GM13977 (cell line): ENCODE measurements around the gene RAB11A.

Experiments used
- DNase-seq: peaks from one replicate; pipeline ENCODE4 v3.0.0; 2012; ENCODE audit warnings: low spot score
- in situ Hi-C: fragments of 300-500 bp; cut with MboI; formaldehyde crosslinking; loops from one replicate; pipeline ENCODE4 v1.12.0; 2022; ENCODE audit warnings: low sequenced_read_pairs, low pct_unique_long_range_greater_than_20kb, mixed read lengths, inconsistent platforms; ENCODE audit not compliant: unreplicated experiment
- TF ChIP-seq, protein P1 (sequence below): IDR thresholded peaks from 2 replicates; pipeline ENCODE4 v1.5.1; 2012; ENCODE audit warnings: mild to moderate bottlenecking, control low read depth; ENCODE audit not compliant: insufficient read depth; ENCODE audit errors: extremely low read depth, missing control alignments

Gene RAB11A

GRCh38 chr15:65885668-65886218 is 16.5 kb downstream of the RAB11A start:
- in situ Hi-C loops, result no loop called here
- no peak for DNase-seq
- TF ChIP-seq, protein P1, sequence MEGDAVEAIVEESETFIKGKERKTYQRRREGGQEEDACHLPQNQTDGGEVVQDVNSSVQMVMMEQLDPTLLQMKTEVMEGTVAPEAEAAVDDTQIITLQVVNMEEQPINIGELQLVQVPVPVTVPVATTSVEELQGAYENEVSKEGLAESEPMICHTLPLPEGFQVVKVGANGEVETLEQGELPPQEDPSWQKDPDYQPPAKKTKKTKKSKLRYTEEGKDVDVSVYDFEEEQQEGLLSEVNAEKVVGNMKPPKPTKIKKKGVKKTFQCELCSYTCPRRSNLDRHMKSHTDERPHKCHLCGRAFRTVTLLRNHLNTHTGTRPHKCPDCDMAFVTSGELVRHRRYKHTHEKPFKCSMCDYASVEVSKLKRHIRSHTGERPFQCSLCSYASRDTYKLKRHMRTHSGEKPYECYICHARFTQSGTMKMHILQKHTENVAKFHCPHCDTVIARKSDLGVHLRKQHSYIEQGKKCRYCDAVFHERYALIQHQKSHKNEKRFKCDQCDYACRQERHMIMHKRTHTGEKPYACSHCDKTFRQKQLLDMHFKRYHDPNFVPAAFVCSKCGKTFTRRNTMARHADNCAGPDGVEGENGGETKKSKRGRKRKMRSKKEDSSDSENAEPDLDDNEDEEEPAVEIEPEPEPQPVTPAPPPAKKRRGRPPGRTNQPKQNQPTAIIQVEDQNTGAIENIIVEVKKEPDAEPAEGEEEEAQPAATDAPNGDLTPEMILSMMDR, result no peak

- in situ Hi-C loops, result no loop called here
- DNase-seq, result no peak
- TF ChIP-seq, protein P1, result no peak
Measured at GRCh38 chr15:65887565-65887964, 18.3 kb downstream of the RAB11A start.

GRCh38 chr15:65888981-65889380 is 19.7 kb downstream of the RAB11A start:
- no peak for DNase-seq
- in situ Hi-C loops, result no loop called here
- TF ChIP-seq, protein P1, result no peak

DNA sequence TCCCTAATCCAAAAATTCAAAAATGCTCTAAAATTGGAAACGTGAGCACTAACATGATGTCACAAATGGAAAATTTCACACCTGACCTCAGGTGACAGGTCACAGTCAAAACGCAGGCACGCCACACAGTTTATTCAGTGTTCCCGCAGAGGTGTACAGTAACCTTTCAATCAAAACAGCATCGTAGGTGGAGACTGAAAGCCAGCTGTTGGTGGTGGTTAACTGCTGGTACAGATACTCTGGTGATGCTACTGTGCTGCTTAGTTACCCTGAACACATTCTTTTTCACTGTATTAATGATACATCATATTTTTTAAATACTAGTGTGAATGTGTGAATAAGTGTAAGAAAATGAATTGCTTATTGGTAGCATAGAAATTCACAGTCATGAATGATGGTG is 23.8 kb downstream of the RAB11A start:
- in situ Hi-C loops, result no loop called here
- TF ChIP-seq, protein P1, result no peak
- DNase-seq, result no peak

DNA sequence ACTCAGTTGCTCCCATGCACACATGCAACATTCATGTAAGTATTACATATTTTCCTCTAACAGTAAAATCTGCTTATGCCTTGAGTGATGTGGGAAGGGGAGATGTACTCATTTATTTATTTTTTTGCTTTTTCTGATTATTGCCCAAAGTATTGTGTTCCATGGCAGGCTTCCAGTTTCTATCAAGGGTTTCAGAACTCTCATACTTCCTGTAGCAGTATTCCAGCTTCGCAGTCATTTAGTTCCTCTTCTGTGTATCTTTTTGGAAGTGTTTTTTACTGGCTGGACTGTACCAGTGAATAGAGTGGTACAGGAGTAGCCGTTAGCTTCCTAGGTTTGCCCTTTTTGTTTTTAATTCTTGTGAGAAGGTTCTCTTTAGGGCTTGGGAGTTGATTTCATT is 26.9 kb downstream of the RAB11A start:
- in situ Hi-C loops, result no loop called here
- DNase-seq, result no peak
- TF ChIP-seq, protein P1, result no peak

- in situ Hi-C loops, result no loop called here
- TF ChIP-seq, protein P1, result no peak
Measured at GRCh38 chr15:65900488-65900887, 31.2 kb downstream of the RAB11A start.

GRCh38 chr15:65901336-65901735 is 32.0 kb downstream of the RAB11A start:
- in situ Hi-C loops, result no loop called here
- TF ChIP-seq, protein P1, result no peak
- DNase-seq, result no peak

More at GRCh38 chr15:65900488-65900887, 31.2 kb downstream of the RAB11A start:
- no peak for DNase-seq
